Epithelial cell of esophagus (primary cell): ENCODE measurements around the gene VCX3B.
"Not testable (repeated sequence)": the region's sequence is repeated elsewhere in the genome, so short reads cannot be mapped to it uniquely, and the experiment has no call there.

Experiments
- DNase-seq: peaks from one replicate; pipeline ENCODE4 v3.0.0; 2010; ENCODE audit warnings: low read depth
- H3K4me3 ChIP-seq: 2 replicates; pipeline ENCODE4 v1.5.1; 2011; ENCODE audit warnings: mild to moderate bottlenecking, low read length, control low read depth
- TF ChIP-seq, protein P1 (sequence below): IDR thresholded peaks from 2 replicates; pipeline ENCODE4 v1.5.1; 2011; ENCODE audit warnings: low read depth, mild to moderate bottlenecking, low read length, control low read depth, inconsistent platforms; ENCODE audit not compliant: insufficient read depth; ENCODE audit errors: missing control alignments

Gene VCX3B

DNA sequence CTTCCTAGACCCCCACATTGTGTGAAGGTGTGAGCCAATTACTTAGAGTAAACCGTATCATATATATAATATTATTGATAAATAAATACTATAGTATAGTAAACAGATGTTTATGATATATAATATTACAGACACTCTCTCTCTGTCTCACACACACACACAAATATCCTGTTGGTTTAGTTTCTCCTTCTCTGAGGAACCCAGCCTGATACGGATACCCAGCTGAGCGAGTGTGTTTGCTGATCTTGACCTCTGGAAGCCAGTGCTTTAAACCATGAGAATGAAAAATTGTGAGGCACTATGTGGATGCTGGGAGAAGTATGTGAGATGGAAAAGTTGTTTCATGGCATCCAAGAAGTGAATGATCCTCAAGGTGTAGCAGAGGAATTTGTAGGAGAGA is at the start of gene VCX3B:
TSS of gene VCX3B (plus strand) at position 301 of the 400 bp plus-strand sequence. CDS start 621 bp downstream, outside the sequence.
- not testable (repeated sequence) for DNase-seq, H3K4me3 ChIP-seq

DNA sequence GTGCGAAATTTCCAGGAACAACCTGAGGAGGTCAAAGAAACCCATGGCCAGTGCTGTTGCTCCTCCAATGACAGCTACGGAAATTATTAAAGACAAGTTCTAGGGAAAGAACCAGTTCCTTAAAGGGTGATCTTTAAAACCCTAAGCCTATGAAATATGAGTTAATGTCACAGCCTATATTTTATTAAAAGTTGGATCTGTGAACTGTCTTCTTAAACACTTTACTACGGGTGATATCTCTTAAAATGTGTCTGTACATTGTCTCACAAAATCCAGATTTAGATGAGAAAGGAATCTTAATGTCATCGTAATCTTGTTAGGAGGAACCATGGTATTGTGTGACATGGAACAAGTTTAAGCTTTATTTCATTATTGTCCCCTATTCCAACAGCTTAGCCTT is 46.3 kb upstream of the VCX3B start:
- TF ChIP-seq, protein P1, sequence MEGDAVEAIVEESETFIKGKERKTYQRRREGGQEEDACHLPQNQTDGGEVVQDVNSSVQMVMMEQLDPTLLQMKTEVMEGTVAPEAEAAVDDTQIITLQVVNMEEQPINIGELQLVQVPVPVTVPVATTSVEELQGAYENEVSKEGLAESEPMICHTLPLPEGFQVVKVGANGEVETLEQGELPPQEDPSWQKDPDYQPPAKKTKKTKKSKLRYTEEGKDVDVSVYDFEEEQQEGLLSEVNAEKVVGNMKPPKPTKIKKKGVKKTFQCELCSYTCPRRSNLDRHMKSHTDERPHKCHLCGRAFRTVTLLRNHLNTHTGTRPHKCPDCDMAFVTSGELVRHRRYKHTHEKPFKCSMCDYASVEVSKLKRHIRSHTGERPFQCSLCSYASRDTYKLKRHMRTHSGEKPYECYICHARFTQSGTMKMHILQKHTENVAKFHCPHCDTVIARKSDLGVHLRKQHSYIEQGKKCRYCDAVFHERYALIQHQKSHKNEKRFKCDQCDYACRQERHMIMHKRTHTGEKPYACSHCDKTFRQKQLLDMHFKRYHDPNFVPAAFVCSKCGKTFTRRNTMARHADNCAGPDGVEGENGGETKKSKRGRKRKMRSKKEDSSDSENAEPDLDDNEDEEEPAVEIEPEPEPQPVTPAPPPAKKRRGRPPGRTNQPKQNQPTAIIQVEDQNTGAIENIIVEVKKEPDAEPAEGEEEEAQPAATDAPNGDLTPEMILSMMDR, result no peak
- H3K4me3 ChIP-seq, result no peak overlapping the region
- no peak for DNase-seq

- H3K4me3 ChIP-seq, result no peak overlapping the region
- DNase-seq, result peak; percentile 77
- TF ChIP-seq, protein P1, result no peak
Observed at GRCh38 chrX:8424912-8425311, 39.7 kb upstream of the VCX3B start.

DNA sequence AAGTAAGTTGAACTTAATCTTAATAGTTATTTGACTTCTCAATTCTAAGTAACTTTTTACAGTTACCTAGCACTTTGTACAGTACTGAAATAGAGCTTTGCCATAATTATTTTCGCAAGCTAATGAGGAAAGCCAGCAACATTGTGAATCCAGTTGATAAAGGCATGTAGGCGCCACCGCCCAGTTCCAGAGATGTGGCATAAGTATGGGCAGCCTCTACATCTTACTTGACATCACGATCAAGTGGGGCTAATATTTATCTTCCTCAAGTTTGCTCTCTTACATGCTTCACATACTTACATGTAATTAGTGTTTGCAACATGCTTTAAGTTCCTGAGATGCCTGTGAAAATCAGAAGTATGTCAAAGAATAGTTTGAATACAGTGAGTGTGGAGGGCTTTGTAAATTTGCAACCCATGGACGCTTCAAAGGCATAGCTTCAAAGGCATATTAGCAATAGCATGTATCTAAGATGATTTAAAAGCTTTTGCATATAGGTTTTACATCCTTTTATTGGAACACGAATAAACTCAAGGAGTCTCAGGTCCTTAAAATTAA is 34.9 kb upstream of the VCX3B start:
- no peak overlapping the region for H3K4me3 ChIP-seq
- DNase-seq, result no peak
- TF ChIP-seq, protein P1, result no peak

DNA sequence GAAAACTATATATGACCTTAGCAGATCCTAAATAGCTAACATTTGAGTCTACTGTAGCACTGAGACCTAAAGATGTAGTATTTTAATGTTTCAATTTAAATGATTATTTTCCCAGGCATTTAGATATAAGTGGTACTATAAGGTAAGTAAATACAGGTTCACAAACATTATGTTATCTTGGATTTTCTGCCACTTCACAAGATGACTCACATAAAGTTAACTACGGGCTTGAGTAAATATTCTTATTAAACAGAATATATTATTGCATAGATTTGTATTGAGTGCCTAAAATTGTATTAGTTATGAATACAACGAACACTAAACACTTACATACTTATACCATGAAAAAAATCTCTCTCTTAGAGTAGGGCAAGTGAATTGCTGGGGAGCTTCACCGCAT is 34.2 kb upstream of the VCX3B start:
- TF ChIP-seq, protein P1, result no peak
- no peak overlapping the region for H3K4me3 ChIP-seq
- DNase-seq, result no peak

DNA sequence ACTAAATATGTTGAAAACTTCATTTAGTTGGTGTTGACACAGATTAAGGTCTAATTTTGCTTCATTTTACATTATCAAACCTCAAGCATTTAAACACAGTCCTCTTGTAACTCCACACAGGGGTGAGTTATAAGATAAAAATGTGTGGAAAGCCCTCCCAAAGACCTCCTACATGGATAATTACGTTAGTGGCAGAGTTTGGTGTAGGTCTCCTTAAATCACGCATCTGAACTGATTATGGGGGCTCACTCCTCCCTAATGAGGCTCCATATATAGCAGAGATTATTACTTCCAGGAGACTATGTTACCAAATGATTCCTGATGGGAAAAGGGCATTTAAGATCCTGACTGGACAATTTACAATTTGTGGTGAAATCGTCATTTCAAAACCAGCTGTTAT is 32.2 kb upstream of the VCX3B start:
- no peak overlapping the region for H3K4me3 ChIP-seq
- no peak for DNase-seq
- TF ChIP-seq, protein P1, result no peak

DNA sequence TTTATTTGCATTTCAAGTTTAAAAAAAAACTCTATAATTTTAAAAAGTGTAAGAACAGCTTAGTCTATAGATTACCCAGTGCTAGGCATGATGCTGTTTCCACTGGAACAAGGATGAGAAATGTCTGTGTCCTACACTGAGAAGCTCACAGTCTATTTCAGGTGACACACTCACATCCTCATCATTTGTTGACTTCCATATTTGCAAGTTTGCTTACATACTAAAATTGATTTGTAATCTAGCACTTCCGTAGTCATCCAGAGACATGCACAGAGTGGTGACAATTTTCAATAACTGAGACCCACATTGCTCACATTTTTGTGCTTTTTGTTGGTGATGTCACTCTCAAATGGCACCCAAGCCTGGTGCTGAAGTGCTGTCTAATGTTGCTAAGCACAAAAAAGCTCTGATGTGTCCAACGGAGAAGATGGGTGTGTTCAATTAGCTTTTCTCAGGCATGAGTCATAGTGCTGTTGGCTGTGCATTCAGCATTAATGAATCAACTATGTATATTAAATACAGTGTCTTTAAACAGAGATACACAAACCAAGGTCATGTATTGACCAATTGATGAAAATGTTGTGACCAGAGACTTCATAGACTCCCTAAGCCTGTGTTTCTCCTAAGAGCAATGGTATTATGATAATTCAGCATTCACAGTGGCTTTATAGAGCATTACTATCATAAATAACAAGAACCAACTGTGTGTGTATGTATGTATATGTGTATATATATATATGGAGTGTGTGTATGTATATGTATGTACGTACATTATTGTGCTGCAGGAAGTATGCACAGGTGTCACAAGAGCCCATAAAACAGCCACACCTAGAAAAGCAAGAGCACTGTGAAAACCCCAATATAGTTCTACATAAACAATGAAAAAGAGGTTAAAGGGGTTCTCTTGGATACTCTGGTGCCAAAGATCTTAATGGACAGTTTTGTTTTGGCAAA is 31.2 kb upstream of the VCX3B start:
- DNase-seq, result peak; percentile 73
- H3K4me3 ChIP-seq, result no peak overlapping the region
- TF ChIP-seq, protein P1, result no peak
